Fibroblast of the conjunctiva (primary cell): Measurements from ENCODE around the gene HIPK4.
"Not testable (repeated sequence)": the region's sequence is repeated elsewhere in the genome, so short reads cannot be mapped to it uniquely, and the experiment has no call there.

ENCODE experiments used
- DNase-seq: peaks from one replicate; pipeline ENCODE4 v3.0.0-alpha.2; 2010; ENCODE audit warnings: low read depth

HIPK4 gene

DNA sequence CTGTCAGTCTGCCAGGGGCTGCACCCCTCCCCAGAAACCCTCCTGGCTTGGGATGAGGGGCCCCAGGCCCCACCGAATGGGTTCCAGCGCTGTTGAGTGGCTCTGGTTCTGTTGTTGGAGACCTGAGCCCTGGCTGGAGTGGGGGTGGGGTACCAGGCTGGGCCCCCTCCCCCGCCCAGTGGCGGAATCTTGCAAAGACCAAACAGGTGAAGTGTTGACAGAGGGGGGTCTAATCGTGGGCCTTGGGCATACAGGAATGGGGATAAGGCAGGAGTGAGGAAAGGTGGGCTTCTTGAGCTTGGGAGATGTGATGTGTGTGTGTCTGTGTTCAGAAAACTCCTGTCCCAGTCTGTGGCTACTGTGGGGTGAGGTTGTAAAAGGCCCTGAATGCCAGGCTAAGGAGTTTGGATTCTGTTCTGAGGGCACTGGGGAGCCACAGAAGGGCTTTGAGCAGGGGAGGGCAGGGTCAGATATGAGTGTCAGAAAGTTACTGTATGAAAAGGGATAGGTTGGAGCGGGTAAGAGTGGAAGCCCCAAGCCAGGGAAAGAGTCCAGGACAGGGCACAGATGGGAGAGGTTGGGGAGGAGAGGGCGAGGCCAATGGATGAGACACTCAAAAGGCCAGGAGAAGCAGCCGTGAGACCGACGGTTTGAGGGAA lies at the start of gene HIPK4:
HIPK4 (minus strand) TSS at position 98 of the 659 bp plus-strand sequence. CDS start 279 bp downstream, outside the sequence.
- no peak for DNase-seq

DNA sequence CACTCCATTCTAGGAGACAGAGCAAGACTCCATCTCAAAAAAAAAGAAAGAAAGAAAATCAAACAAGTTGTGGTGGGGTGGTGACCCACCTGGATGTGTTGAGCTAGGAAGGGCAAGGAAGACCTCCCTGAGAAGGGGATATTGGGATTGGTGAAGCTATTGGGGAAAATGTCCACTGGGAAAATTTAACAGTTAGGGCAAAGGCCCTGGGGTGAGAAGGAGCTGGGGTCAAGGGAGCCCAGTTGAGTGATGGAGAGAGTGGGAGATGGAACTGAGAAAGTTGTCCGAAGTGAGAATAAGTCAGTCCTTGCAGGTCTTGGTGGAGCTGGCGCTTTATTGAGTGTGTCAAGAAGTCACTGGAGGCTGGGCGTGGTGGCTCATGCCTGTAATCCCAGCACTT lies 48.3 kb upstream of the HIPK4 start:
- no peak for DNase-seq

- peak; percentile 86 for DNase-seq
Measured at GRCh38 chr19:40433391-40434216, 43.6 kb upstream of the HIPK4 start.

- DNase-seq: not testable (repeated sequence)
Measured at GRCh38 chr19:40432760-40433159, 42.8 kb upstream of the HIPK4 start.

DNA sequence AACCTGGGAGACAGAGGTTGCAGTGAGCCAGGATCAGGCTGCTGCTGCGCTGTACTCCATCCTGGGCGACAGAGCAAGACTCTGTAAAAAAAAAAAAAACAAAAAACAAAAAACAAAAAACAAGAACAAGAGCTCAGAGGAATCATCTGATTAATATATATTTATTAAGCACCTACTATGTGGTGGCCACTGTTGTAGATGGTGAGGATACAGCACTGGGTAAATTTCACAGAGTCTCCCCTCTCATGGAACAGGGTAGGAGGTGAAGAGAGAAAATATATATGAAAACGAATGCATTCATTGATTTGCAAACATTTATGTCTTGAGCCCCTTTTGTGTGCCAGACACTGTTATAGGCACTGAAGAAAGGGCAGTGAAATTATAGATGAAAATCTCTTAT lies 41.7 kb upstream of the HIPK4 start:
- DNase-seq: no peak

DNA sequence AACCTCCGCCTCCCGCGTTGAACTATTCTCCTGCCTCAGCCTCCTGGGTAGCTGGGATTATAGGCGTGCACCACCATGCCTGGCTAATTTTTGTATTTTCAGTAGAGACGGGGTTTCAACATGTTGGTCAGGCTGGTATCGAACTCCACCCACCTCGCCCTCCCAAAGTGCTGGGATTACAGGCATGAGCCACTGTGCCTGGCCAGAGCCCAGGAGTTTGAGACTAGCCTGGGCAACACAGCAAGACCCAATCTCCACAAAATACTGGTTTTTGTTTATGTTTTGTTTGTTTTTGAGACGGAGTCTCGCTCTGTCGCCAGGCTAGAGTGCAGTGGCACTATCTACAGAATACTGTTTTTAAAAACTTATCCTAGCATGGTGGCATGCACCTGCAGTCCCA lies 40.3 kb upstream of the HIPK4 start:
- not testable (repeated sequence) for DNase-seq

GRCh38 chr19:40428197-40428596 lies 38.2 kb upstream of the HIPK4 start:
- DNase-seq: not testable (repeated sequence)

DNA sequence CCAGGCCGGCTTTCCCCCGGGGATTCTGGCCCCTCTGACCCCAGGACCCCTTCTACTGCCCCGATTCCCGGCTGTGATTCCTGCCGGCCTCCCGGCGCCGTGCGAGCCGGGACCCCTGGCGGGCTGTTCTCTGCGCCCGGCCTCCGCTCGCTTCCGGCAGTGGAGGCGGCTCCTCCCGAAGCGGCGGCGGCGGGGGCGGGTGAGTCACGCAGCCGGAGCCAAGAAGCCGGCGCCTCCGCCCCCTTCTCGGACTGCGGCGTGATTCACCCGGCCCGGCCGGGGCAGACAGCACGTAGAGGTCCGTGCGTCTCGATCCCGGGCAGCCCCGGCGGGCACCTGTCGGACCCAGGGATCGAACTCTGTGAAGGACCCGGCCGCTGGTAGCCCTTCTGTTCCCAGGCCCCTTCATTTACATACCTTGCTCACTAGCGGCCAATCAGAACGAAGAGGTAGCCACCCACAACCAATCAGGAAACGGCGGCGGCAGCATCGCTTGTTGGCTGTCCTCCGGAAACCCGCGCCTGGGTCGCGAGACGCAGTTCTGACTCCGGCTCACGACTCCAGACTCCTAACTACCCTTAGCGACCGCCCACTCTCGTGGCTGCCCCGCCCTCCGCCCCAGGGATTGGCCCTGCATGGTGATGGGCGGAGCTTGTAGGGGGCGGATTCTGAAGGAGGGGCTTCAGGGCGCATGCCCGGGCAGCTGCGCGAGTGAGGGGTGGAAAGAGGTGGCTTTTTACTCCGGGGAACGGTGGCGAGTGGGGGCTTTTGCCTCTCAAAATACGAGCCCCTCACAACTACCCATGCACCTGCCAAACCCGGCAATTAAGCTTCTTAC lies 35.7 kb upstream of the HIPK4 start, which contains the start of gene SERTAD1:
SERTAD1 (minus strand) TSS at position 543 of the 838 bp plus-strand sequence. CDS start 2,446 bp downstream, outside the sequence.
- DNase-seq: peak; percentile 98

DNA sequence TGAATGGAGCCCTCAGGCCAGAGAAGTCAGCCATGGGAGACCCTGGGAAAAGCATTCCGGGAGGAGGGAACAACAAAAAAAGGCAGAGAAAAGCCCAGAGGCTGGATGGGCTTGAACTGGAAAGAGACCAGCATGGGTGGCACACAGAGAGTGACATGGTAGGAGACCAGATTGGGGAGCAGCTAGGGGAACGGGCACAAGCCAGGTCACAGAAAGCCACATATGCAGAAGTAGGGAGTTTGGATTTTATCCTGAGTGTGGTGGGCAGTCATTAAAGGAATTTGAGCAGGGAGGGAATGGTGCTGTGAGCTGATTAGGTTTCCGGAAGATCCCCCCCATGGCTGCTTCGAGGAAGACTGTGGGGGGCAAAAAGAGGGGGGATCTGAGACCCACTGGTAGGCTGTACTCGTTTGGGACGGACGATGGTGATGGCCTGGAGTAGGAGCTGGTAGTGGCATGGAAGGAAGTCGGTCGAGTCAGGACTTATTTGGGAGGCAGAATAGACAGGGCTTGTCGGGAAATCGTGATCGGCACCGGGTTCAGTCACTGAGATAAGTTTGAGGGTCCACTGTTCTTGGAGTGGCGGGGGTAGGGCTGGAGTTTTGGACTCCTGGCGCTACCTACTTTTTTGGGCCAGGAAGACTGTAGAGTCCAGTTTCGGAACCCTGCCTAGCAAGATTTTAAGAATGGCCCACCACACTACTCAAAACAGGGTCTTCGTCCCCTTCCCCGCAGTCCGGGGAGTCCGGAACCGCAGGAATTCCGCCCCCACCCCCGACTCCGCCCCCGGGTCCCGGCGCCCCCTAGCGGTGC lies 34.9 kb upstream of the HIPK4 start:
- no peak for DNase-seq

DNA sequence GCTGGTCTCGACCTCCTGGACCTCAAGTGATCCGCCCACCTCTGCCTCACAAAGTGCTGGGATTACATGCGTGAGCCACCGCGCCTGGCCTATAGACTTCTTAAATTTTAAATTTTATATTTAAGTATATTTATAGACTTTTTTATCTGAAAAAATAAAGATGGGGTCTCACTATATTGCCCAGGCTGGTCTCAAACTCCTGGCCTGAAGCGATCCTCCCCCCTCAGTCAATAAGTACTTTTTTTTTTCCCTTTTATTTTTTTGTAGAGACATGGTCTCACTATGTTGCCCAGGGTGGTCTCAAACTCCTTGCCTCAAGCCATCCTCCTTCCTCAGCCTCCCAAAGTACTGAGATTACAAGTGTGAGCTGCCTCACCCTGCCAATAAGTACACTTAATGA lies 34.0 kb upstream of the HIPK4 start:
- no peak for DNase-seq

DNA sequence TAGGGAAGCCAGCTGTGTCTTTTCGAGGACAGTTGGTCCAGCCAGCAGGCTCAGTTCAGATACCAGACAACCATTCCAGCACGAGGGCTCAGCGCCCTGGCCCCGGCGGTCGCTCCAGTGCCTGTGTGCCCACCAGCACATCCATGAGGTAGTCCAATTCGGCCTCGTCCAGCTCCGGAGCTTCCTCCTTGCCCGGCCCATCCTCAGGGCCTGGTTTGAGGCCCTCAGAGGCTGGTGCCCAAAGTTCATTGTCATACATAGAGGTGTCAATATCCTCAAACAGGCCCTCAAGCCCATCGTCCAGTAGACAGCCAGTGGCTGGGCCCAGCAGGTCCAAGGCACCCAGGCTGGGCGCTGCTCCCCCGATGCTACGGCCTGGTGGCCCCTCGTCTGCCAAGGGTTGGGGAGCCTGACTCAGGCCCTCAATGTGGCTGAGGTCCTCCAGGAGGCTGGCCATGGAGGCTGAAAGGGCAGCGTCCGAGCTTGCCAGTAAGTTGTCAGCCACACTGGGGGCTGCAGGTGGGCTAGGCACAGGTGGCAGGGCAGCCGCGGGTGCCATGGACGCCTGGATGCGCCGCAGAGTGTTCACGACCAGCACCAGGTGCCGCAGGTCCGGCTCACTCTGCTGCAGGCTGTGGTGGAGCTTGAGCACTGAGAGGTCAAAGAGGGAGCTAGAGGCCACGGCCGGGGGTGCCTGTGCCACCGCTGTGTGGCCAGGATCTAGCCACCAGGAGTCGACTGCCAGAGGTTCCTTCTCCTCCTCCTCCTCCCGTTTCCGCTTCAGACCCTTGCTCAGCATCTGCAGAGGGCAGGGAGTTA lies 33.0 kb upstream of the HIPK4 start:
- no peak for DNase-seq

DNA sequence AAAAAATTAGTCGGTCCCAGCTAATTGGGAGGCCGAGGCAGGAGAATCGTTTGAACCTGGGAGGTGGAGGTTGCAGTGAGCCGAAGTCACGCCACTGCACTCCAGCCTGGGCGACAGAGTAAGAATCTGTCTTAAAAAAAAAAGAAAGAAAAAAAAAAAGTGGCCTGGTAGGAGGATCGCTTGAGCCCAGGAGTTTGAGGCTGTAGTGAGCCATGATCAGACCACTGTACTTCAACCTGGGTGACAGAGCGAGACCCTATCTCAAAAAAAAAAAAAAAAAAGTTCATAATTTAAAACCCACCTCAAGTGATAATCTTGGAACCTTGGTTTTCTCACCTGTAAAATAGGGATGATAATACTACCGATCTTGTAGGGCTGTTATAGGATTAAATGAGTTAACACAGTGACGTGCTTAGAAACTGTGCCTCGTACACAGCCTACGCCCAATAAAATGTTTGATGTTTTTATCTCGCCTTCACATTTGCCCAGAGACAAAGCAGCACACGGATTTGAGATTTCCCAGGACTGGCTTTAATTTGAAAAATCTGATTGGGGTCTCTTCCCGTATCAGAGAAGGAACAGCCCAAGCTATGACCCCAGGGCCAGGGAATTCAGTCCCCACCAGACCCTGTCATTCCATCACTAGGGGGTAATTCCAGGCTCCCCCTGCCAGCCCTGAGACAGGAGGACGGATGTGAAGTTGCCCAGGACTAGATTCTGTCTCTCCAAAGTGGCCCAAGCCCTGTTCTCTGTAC lies 32.2 kb upstream of the HIPK4 start:
- DNase-seq: no peak

DNA sequence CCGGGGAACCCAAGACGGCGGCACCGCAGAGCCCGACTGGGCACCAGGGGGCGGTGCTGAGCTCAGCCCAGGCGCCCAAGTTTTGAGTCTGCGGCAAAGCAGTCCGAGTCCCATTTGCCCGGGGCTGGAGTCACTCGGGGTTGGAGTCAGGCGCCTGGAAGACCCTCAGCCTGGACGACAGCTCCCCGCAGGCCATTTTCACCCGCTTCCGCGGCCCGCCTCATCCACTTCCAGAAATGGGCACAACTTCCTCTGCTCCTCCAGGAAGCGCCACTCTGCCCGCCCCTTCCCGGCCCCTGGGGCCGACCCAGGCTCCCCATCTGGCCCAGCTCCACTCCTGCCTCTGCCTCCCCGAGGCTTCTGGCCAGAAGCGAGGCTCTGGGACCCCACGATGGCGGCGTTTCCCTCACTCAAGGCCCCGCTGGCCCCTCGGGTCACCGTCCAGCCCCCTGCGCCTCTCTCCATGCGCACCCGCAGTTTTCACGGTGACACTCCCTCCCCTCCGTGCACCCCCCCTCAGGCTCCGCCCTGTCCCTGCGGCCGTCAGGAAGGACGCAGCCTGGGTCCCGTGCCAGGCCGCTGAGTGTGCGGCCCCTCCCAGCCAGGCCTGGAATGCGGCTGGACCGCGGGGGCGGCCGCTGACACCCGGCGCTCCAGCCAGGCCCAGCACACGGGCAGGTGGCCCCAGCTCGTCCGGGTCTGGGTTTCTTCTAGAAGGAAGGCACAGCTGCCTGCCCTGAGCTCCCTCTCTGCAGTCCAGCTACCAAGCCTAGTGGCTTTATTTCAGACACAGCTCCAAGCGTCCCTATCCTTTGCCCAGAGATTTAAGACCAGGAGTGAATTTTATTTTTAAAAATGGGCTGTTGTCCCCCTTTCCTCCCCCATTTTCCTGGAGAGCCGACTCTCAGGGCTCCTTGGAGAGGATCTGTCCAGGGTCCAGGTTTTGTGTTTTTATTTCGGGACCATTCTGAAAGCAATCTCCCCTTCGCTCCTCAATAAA lies 31.1 kb upstream of the HIPK4 start:
- DNase-seq: peak; percentile 86

DNA sequence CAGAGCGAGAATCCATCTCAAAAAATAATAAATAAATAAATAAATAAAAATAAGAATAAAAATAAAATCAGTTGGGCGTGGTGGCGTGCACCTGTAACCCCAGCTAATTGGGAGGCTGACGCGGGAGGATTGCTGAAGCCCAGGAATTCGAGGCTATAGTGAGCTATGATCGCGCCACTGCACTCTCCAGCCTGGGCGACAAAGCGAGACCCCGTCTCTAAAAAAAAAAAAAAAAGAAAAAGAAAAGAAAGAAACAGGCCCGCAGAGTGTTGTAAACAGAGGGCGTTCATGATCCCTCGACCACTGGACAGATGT lies 30.4 kb upstream of the HIPK4 start:
- no peak for DNase-seq

DNA sequence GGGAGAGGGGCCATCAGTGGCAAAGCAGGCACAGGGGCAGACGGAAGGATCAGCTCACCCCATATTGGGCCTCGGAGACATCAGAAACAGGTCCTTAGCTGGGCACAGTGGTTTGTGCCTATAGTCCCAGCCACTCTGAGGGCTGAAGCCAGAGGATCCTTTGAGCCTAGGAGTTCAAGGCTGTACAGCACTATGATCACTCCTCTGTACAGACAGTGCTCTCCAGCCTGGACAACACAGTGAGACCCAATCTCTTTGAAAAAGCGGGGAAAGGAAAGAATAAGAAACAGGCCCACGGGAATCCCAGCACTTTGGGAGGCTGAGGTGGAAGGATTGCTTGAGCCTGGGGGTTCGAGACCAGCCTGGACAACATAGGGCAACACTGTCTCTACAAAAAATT lies 29.8 kb upstream of the HIPK4 start:
- DNase-seq: no peak

DNA sequence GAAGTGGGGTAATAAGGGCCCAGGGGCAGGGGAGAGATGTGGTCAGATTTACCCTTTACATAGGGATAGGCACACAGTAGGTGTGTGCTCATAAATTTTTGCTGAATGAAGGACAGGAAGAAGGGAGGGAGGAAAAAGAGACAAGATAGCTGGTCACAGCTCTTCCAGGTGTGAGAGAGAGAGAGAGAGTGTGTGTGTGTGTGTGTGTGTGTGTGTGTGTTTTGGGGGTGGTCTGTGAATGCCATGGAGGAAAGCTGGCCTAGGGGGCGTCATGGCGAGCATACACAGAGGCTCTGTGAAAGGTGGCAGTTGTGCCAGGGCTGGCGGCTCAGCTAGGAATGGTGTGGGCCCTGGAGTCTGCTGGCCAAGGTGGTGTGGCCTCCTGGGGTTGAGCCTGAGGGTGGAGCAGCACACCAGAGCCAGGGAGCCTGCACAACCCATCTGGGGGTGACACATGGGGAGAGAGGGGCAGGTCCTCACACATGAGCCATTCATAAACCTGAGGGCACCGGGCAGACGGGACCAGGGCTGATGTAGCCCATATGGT lies 29.2 kb upstream of the HIPK4 start:
- no peak for DNase-seq

GRCh38 chr19:40418040-40418439 lies 28.1 kb upstream of the HIPK4 start:
- no peak for DNase-seq

DNA sequence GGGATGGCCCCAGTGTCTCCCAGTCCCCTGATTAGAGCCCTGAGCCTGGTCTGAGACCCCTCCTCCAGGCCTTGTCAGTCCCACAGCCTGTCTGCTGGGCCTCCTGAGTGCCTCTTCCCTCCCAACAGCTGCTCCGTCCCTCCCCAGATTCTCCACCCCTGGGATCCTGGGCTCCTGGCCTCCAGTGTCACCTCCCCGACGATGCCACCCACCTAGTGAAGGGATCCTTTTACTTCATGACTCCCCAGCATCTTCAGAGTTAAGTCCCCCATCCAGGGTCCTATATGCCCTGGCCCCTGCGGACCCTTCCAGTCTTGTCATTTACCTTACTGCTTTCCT lies 27.6 kb upstream of the HIPK4 start:
- no peak for DNase-seq
